Mammary epithelial cell (primary cell): Measurements from ENCODE around the gene HRCT1.

ENCODE experiments used
- CTCF ChIP-seq, 2 donors: IDR thresholded peaks in 1 of 2; conservative IDR thresholded peaks in 1 of 2; 2 replicates each; pipeline ENCODE4 v1.5.1; 2011 to 2012; ENCODE audit warnings: inconsistent platforms in 2 of 2, low read length in 2 of 2, mild to moderate bottlenecking in 2 of 2, control low read depth in 1 of 2, low read depth in 1 of 2; ENCODE audit not compliant: insufficient read depth in 1 of 2; ENCODE audit errors: extremely low read depth in 1 of 2
- EZH2 ChIP-seq: IDR thresholded peaks from 2 replicates; pipeline ENCODE4 v1.6.1; 2012; ENCODE audit warnings: low read length, inconsistent platforms, borderline replicate concordance

- no peak for TF ChIP-seq CTCF (conservative IDR thresholded peaks at IDR 0.05 in 1 of 2, IDR thresholded peaks at IDR 0.05 in 1 of 2; ENCODE audit: extremely low read depth in 1 of 2, insufficient read depth in 1 of 2, low read depth in 1 of 2, low read length in 2 of 2)
- TF ChIP-seq EZH2 = no peak
These were observed 38.2 kb downstream of the HRCT1 start for GRCh38 chr9:35944173-35944572.
